ENCODE measurements around the gene THAP7.

The THAP7 gene

DNA sequence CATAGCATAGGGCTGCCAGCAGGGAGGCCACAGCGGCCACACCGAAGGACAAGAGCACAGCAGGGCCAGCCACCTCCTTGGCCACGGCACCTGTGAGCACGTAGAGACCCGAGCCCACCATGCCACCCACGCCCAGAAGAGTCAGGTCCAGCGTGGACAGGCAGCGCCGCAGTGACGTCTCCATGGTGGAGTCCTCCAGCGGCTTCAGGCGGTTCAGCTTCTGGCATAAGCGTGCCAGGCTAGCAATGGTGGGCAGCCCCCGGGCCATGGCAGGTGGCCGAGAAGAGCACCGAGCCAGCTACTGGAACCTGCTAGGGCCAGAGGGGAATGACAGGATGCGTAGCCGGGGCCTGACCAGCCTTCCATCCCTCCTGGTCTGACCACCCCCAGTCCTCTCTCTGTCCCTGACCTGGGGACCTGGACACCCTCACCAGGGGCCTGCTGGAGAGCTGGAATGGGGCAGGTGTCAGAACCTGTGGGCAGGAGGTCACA, 29.7 kb upstream of the THAP7 start:
- no peak for DNase-seq (ENCODE audit: low read depth in 2 of 2)

DNA sequence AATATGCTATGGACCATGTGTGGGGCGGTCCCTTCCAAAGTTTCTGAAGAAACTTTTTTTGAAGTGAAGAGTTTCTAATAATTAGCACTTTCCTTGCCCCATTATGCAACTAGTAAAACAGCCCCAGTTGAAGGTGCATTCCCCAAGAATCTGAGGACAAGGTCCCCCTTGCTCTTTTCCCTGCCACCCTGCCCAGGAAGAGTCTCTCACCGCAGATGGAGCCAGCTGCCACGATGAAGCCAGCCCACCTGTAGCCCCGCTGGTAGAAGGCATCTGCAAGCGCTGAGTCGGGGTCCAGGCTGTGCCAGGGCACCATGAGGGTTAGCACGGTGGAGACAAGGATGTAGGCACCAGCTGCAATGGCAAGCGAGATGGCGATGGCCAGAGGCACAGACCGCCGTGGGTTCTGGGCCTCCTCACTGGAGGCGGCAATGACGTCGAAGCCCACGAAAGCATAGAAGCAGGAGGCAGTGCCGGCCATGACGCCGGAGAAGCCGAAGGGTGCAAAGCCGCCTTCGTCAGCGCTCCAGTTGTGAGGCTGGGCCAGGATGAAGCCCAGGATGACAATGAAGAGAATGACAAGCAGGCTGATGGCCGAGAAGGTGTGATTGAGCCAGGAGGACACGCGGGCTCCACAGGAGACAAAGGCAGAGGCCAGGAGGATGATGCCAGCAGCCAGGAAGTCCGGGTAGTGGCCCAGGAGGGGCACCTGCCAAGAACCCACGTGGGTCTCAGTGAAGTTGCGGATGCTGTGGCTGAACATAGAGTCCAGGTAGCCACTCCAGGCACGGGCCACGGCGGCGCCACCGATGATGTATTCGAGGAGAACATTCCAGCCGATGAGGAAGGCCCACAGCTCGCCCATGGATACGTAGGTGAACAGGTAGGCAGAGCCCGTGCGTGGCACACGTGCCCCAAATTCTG, 29.0 kb upstream of the THAP7 start:
- DNase-seq (ENCODE audit: low read depth in 2 of 2): no peak

DNA sequence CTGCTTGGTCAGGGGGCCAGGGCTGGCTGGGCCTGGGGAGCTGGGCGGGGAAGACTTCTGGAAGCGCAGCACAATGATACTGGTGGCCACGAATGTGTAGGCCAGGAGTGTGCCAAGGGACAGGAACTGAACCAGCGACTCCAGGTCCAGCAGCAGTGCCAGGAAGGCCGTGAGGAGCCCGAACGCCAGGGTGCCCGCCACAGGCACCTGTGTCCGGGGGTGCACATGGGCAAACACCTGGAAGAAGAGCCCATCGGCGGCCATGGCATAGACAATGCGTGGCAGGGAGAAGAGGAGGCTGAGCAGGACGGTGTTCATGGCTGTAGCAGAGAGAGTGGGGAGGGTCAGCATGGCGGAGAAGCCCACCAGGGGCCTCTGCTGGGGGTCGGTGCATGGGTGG, 28.1 kb upstream of the THAP7 start:
- DNase-seq (ENCODE audit: low read depth in 2 of 2): no peak

DNA sequence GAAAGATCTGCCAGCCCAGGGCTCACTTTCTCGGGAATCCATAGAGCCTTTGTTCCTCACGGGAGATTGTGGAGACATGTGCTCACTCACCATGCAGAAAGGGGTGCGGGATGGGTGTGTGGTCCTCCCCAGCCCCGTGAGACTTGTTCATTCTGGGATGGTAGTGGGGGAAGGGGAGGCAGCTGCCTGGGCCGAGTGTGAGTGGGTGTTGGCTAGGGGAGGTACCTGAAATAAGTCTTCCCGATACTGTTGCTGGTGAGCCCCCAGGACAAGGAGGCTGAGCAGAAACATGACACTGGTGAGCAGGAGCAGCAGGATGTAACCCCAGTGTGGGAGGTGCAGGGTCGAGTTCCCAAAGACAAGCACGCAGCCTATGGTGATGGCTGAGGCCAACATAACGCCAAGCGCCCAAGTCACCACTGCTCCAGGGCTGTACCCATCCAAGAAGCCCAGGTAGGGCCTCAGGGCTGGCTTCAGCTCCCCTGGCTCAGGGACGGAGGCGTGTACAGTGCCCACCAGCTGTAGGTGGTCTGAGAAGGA, 27.6 kb upstream of the THAP7 start:
- no peak for DNase-seq (ENCODE audit: low read depth in 2 of 2)

DNA sequence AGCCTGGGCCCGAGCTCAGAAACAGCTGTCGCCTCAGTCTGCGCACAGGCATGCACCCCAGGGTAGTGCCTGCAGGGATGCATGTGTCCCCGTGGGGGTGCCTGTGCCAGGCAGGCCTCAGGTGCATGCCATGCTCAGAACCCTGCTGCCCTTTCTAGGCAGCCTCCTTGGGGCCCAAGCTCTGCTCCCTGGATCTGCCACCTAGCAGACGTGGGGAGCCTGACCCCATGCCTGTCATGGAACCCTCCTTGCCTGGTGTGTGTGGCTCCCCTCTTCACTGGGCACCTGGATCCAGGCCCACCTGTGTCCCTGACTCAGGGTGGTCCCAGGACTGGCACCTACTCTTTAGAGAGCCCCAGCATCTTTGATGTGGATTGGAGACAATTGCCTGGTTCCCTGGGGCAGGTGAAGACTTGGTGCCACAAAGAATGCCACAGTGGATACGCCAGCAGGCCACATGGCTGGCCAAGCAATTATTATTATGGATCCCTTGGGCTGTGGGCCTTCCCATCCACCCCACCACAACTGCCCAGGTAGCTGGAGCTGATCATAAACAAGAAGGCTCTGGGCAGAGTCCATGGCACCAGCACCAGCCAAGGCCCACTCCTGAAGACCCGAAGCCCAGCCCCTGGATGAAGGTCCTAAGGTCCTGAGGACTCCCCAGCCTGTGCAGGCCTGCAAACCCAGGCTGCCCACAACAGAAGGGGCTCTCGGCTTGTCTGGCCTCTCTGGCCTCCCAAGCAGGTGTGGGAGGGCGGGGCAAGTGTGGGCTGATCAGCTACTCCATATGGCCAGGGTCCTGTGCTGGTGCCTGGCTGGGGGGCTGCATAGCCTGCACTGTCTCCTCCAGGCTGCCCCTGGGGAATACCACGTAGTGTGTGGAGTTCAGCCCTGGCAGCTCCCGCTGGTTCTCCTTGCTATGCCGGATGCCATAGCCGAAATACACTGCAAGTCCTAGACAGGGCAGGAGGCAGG, 26.6 kb upstream of the THAP7 start:
- DNase-seq (ENCODE audit: low read depth in 2 of 2): no peak

DNA sequence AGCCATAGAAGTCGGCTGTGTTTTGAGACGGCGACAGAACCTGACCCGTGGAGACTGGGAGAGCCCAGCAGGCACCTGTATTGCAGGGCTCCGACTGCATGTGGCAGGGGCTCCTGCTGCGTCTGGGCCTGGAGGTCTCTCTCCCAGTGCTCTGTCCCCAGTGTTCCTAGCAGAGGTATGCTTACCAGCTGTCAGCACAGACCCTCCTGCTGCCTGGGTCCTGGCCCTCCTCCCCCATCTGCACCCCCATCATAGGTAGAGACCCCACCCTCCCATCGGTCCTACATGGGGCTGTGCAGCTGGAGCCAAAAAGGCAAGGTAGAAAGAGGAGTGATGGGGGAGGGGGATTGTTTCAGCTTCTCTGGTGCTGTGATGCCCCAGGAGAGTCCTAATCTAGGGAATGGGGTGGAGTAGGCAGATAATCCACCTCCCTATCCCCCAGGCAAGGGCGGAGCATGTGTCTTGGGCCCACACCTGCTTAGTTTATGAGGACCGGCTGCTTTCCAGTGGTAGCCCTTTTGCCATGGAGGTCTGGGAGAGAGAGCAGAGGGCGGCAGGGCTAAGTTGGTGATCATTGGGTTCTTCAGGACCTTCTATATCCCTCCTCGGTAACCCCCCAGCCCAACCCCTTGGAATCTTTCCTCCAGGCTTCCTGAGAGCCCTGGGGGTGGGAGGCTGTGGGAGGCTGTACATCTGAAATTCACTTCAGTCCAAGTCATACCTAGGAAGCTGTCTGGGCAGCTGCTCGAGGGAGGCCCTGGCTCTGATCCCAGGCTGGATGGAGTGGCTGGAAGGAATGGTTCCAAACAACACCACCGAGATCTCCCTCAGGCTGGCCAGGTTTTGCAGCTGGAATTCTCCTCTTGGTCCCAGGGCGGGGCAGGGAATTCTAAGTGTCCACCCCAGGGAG, 25.1 kb upstream of the THAP7 start:
- no peak for DNase-seq (ENCODE audit: low read depth in 2 of 2)

DNA sequence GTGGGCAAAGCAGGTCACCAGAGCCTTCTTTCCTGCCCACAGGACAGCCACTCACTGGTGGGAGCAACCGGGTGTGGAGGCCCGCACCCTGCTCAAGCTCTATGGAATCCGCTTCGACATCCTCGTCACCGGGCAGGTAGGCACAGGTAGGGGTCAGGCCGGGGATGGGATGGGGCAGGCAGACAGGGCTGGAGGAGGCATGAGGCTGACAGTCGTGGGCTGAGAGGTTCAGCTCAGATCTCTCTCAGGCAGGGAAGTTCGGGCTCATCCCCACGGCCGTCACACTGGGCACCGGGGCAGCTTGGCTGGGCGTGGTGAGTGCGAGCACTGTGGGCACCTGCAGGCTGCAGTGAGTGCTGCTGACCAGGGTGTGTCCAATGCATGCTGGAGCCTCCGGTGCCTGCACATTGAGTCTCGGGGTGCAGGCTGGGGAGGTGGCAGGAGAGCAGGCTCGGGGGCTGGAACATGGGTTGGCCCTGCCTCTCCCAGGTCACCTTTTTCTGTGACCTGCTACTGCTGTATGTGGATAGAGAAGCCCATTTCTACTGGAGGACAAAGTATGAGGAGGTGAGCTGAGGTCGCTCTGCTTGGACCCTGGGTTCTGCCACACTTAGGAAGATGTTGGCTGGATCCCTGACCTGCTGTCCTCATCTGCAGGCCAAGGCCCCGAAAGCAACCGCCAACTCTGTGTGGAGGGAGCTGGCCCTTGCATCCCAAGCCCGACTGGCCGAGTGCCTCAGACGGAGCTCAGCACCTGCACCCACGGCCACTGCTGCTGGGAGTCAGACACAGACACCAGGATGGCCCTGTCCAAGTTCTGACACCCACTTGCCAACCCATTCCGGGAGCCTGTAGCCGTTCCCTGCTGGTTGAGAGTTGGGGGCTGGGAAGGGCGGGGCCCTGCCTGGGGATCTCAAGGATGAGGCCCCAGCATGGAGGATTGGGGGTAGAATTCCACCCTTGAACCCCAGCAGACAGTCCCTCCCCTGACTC, 24.1 kb upstream of the THAP7 start:
- no peak for DNase-seq (ENCODE audit: low read depth in 2 of 2)

DNA sequence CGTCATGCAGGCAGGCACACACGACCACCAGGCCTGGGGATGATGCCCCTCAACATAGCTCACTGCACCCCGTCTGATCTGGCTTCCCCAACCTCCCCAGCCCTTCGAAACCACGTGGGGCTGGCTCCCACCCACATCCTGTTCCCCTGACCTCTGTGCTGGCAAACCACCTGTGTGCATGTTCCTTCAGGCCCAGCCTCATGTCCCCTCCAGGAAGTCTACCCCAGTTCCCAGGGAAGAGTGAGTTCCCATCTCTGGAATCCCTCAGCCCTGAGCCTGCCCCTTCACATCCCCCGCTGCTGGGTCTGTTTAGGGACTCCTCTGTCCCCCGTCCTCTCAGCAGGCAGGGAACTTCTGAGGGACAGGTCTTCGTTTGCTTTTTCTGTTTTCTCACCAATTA, 23.3 kb upstream of the THAP7 start:
- no peak for DNase-seq (ENCODE audit: low read depth in 2 of 2)

DNA sequence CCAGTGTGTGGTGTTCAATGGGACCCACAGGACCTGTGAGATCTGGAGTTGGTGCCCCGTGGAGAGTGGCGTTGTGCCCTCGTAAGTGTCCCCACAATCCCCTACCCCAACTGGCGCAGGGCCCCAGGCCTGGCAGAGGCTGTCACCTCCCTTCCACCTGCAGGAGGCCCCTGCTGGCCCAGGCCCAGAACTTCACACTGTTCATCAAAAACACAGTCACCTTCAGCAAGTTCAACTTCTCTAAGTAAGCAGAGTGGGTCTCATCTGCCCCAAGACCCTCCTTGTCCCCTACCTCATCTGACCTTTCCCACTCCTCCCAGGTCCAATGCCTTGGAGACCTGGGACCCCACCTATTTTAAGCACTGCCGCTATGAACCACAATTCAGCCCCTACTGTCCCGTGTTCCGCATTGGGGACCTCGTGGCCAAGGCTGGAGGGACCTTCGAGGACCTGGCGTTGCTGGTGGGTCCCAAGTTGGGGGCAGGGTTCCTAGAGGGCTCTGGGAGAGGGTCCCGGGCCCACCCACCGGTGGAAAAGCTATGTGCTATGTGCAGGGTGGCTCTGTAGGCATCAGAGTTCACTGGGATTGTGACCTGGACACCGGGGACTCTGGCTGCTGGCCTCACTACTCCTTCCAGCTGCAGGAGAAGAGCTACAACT, 21.2 kb upstream of the THAP7 start:
- no peak for DNase-seq (ENCODE audit: low read depth in 2 of 2)

DNA sequence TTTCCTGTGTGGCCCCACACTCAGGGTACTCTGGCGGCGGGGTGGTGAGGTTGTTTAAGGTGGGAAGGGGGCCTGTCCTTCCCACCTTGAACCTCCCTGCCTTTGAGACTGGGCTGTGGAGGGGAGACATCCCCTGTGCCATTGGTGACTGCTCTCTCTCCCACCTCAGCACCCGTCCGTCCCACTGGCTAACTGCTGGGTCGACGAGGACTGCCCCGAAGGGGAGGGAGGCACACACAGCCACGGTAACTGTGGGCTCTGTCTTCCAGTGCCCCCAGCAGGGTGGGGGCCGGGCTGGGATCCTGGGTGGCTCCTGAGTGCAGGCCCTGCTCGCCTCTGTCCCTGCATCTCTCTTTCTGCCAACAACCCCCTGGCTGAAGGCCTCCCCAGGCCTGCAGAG, 20.6 kb upstream of the THAP7 start:
- no peak for DNase-seq (ENCODE audit: low read depth in 2 of 2)

DNA sequence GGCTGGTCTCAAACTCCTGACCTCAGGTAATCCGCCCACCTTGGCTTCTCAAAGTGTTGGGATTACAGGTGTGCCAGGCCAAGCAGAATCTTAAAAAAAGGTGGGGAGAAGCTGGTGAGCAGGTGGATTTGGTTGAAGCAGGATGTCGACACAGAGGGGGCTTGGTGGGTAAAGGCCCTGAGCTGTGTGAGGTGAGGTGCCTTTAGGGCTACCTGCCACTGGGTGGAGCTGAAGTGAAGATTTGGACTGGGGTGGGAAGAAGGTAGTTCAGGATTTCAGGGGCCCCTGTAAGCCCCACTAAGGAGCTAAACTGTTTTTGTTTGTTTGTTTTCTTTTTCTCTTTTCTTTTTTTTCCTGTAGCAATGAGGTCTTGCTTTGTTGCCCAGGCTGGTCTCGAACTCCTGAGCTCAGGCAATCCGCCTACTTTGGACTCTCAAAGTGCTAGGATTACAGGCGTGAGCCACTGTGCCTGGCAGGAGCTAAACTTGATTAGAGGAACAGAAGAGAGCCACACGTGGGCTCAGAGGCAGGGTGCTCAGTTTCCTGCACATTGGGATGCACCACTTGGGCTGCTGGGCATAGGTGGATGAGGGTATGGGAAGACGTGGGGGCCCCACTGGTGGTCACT, 19.0 kb upstream of the THAP7 start:
- DNase-seq (ENCODE audit: low read depth in 2 of 2): no peak

DNA sequence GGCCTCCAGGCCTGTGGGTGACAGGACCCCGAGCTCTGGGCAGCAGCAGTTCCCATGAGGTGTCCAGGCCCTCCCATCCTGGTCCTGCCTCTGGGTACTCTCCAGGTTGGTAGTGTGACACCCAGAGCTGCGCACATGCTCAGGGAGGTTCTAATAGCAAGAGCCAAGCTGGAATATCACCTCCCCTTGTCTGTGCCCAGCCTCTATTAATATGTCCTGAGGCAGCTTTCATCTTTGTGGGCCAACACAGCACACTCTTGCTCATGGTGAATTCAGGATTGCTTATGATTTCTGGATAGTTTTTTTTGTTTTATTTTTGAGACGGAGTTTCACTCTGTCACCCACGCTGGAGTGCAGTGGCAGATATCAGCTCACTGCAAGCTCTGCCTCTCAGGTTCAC, 16.4 kb upstream of the THAP7 start:
- no peak for DNase-seq (ENCODE audit: low read depth in 2 of 2)

DNA sequence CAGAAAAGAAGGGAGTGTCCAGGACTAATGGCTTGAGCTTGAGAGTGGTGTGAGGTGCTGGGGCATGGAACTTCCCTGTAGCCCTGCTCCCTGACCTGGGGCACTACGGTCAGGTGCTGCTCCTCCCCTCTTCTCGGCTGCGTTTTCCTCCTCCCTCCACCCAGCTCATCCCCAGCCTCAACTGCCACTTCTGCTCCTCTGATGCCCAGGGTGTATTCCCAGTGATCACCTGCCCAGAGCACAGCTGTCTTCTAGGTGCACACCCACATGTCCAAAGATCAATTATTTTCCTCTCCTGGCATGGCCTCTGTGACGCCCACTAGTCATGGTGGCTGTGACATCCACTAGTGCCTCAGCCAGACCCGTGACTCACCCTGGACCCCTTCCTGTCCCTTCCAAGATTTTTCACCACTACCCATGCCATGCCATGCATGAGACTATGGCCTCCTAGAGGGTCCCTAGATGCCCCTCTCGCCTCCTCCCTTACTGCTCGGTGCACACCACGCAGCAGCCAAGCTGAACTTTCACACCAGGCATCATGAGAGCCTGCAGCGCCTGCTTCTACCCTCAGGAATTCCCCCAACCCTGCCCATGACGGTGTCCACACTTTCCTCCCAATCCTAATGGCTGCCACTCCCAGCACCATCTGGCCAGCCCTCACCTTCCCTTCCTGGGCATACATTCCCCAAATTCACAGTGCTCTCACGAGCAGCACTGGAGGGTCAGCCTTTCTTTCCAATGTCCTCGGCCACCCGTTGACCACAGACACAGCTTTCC, 14.9 kb upstream of the THAP7 start:
- DNase-seq (ENCODE audit: low read depth in 2 of 2): no peak

DNA sequence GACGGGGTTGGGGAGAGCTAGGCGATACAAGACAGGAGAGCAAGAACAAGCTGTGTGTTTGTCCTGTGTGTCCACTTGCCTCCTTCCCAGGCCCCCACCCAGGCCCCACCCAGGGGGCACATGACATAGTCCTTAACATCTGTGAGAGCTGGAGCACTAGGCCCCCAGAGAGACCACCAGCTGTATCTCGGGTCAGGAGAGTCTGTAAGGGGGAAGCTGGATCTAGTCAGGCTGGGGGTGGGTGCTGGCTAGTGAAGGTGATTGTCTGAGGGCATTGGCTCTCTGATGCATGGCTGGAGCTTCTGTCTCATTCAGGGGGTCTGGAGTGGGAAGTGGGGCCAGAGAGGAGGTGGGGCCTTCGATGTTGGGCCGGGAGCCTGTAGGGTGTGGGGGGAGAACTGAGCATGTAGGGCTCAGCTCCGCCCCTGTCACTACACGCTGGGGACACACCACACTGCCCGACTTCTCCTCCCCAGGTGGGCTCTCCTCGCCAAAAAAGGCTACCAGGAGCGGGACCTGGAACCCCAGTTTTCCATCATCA, 13.6 kb upstream of the THAP7 start:
- no peak for DNase-seq (ENCODE audit: low read depth in 2 of 2)

DNA sequence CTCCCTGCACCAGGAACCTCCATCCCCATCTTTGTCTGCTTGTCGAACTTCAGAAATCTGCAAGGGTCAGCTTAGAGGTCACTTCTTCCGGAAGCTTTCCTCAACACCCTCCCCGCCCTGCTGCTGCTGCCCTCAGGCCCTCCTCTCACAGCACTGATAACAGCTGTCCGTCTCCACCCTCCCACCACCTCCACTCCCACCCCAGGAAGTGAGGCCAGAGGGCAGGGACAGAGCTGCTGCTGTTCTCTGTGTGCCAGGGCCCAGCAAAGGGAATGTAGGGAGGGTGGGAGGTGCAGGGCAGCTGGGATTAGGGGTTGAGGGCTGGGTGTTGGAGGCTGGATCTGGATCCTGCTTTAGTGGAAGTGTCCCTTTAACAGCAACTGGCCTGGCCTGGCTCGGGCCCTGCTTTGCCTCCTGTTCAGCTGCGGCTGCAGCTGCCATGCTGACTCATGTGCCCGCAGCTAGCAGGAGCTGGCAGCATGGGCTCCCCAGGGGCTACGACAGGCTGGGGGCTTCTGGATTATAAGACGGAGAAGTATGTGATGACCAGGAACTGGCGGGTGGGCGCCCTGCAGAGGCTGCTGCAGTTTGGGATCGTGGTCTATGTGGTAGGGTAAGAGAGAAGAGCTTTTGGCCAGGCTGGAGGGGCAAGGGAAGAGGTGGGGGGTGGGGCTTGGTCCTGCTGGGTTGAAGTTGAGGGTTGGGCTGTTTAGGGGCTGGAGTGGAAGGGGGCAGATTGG, 13.0 kb upstream of the THAP7 start, which contains the start of gene P2RX6:
P2RX6 (plus strand) TSS at position 440 of the 740 bp plus-strand sequence; CDS start at position 450, 10 bp downstream.
- DNase-seq (ENCODE audit: low read depth in 2 of 2): no peak

DNA sequence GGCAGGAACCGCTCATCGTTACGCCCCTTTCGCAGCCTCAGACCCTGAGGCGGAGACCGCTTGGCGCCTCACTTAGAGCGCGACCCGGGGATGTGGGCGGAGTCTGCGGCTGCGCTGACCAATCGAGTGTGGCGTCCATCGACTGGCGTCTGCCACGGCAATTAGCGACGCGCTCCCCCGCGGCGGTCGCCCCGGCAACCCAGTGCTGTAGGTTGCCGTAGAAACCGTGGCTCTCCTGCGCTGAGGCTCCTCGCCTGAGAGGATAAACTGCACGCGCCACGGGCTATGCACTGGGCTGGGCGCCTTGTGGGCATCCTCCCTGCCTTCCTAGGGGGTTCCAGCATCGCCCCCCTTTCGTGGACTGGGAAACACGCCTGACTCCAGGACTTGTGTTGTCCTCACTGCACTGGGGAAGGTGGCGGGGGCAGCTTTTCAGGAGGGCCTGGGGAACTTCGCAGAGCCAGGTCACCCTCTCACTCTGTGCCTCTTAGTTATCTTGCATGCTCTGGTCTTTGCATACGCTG, 12.3 kb upstream of the THAP7 start:
- DNase-seq (ENCODE audit: low read depth in 2 of 2): peak; percentile 63 to 87

Data from stimulated activated CD4-positive, alpha-beta T cell treated with anti-CD3 and anti-CD28 coated beads, Interleukin-12 subunit alpha, Interleukin-12 subunit beta, amount 100 ng/mL, for 24 hours (primary cell).